WERI-Rb-1 (cell line): ENCODE data around the gene GRIA1.

Source experiments
- DNase-seq: peaks from one replicate; pipeline ENCODE4 v3.0.0-alpha.2; 2020
- H3K27ac ChIP-seq: fragments of 250-450 bp; sonication (Bioruptor Pico); 2 replicates; pipeline ENCODE4 v1.5.1; 2020; ENCODE audit warnings: mild to moderate bottlenecking, moderate library complexity
- H3K27me3 ChIP-seq: fragments of 250-450 bp; sonication (Bioruptor Pico); 2 replicates; pipeline ENCODE4 v1.5.1; 2021; ENCODE audit warnings: mild to moderate bottlenecking, low read depth, moderate library complexity; ENCODE audit not compliant: insufficient read depth, severe bottlenecking
- H3K36me3 ChIP-seq: fragments of 250-450 bp; sonication (Bioruptor Pico); 2 replicates; pipeline ENCODE4 v1.5.1; 2020; ENCODE audit warnings: mild to moderate bottlenecking, moderate library complexity
- H3K4me3 ChIP-seq: 2 replicates; pipeline ENCODE4 v1.5.1; 2011; ENCODE audit warnings: low read depth, mild to moderate bottlenecking, control low read depth, low read length
- H3K9me3 ChIP-seq: fragments of 250-450 bp; sonication (Bioruptor Pico); 2 replicates; pipeline ENCODE4 v1.5.1; 2021; ENCODE audit warnings: mild to moderate bottlenecking, moderate library complexity; ENCODE audit not compliant: severe bottlenecking
- CTCF ChIP-seq: IDR thresholded peaks from 2 replicates; pipeline ENCODE4 v1.5.1; 2011; ENCODE audit warnings: low read depth, mild to moderate bottlenecking, control low read depth, inconsistent platforms, low read length

The GRIA1 gene

GRCh38 chr5:153780876-153781705, 290.6 kb downstream of the GRIA1 start:
- H3K27ac ChIP-seq, result no peak overlapping the region
- no peaks in the 10 kb centered on the region for H3K9me3 ChIP-seq
- H3K27me3 ChIP-seq, result no peaks in the 10 kb centered on the region
- peak; percentile 20 for DNase-seq
- no peak for TF ChIP-seq CTCF
- H3K36me3 ChIP-seq, result no peaks in the 10 kb centered on the region
- H3K4me3 ChIP-seq, result no peak overlapping the region

- Histone ChIP-seq H3K4me3 (no peak overlapping the region), H3K27me3 (no peaks in the 10 kb centered on the region), H3K36me3 (no peaks in the 10 kb centered on the region), H3K9me3 (no peaks in the 10 kb centered on the region), H3K27ac (no peak overlapping the region)
- no peak for TF ChIP-seq CTCF
- no peak for DNase-seq
These were observed 292.3 kb downstream of the GRIA1 start for GRCh38 chr5:153782589-153783361.

GRCh38 chr5:153783362-153783658, 292.8 kb downstream of the GRIA1 start:
- no peak overlapping the region for H3K27ac ChIP-seq

GRCh38 chr5:153784277-153784676, 293.8 kb downstream of the GRIA1 start:
- DNase-seq, result no peak
- no peaks in the 10 kb centered on the region for H3K27me3 ChIP-seq

More at GRCh38 chr5:153783362-153783658, 292.8 kb downstream of the GRIA1 start:
- Histone ChIP-seq H3K36me3 (no peaks in the 10 kb centered on the region), H3K4me3 (no peak overlapping the region), H3K27me3 (no peaks in the 10 kb centered on the region), H3K9me3 (no peaks in the 10 kb centered on the region)
- no peak for DNase-seq
- no peak for TF ChIP-seq CTCF

GRCh38 chr5:153791339-153791738, 300.9 kb downstream of the GRIA1 start:
- no peak for DNase-seq
- no peaks in the 10 kb centered on the region for H3K9me3 ChIP-seq
- no peaks in the 10 kb centered on the region for H3K36me3 ChIP-seq
- H3K27ac ChIP-seq, result no peak overlapping the region
- no peak for TF ChIP-seq CTCF
- no peak overlapping the region for H3K4me3 ChIP-seq
- no peaks in the 10 kb centered on the region for H3K27me3 ChIP-seq

More at GRCh38 chr5:153784277-153784676, 293.8 kb downstream of the GRIA1 start:
- Histone ChIP-seq H3K27ac (no peak overlapping the region), H3K4me3 (no peak overlapping the region), H3K36me3 (no peaks in the 10 kb centered on the region), H3K9me3 (no peaks in the 10 kb centered on the region)
- no peak for TF ChIP-seq CTCF
